ENCODE measurements around the gene PCDHGB6. TPM values are rescaled to one million over a fixed set of nuclear protein-coding genes. Genes with fewer than 3 reads are reported as not detected.
"Not testable (repeated sequence)": the region's sequence is repeated elsewhere in the genome, so short reads cannot be mapped to it uniquely, and the experiment has no call there.

PCDHGB6 gene
- total RNA-seq, 2 donors from 2014 or later, result 9.5 to 17.2 TPM

DNA sequence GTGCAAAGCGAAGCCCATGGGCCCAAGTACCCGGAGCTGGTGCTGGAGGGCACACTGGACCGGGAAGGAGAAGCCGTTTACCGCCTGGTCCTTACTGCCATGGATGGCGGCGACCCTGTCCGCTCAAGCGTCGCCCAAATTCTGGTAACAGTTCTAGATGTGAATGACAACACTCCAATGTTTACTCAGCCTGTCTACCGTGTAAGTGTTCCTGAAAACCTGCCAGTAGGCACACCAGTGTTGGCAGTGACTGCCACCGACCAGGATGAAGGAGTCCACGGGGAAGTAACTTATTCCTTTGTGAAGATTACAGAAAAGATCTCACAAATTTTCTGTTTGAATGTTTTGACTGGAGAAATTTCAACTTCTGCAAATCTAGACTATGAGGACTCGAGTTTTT, 33.2 kb upstream of the PCDHGB6 start:
- H3K36me3 ChIP-seq, result no peaks in the 10 kb centered on the region
- no peak for DNase-seq (ENCODE audit: low spot score)
- no peak overlapping the region for H3K27ac ChIP-seq
- TF ChIP-seq, protein P1, sequence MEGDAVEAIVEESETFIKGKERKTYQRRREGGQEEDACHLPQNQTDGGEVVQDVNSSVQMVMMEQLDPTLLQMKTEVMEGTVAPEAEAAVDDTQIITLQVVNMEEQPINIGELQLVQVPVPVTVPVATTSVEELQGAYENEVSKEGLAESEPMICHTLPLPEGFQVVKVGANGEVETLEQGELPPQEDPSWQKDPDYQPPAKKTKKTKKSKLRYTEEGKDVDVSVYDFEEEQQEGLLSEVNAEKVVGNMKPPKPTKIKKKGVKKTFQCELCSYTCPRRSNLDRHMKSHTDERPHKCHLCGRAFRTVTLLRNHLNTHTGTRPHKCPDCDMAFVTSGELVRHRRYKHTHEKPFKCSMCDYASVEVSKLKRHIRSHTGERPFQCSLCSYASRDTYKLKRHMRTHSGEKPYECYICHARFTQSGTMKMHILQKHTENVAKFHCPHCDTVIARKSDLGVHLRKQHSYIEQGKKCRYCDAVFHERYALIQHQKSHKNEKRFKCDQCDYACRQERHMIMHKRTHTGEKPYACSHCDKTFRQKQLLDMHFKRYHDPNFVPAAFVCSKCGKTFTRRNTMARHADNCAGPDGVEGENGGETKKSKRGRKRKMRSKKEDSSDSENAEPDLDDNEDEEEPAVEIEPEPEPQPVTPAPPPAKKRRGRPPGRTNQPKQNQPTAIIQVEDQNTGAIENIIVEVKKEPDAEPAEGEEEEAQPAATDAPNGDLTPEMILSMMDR (IDR thresholded peaks at IDR 0.05), result no peak
- peaks cover 93% of the 10 kb centered on the region for H3K9me3 ChIP-seq
- no peak overlapping the region for H3K4me3 ChIP-seq
- no peak for ATAC-seq (ENCODE audit: insufficient number of reproducible peaks, low FRiP score, low read depth)
- no peaks in the 10 kb centered on the region for H3K27me3 ChIP-seq (replicated peaks; ENCODE audit: insufficient read depth)
- H3K4me1 ChIP-seq (ENCODE audit: control insufficient read depth in 1 of 2, low read depth in 2 of 2), result no peaks in the 10 kb centered on the region

DNA sequence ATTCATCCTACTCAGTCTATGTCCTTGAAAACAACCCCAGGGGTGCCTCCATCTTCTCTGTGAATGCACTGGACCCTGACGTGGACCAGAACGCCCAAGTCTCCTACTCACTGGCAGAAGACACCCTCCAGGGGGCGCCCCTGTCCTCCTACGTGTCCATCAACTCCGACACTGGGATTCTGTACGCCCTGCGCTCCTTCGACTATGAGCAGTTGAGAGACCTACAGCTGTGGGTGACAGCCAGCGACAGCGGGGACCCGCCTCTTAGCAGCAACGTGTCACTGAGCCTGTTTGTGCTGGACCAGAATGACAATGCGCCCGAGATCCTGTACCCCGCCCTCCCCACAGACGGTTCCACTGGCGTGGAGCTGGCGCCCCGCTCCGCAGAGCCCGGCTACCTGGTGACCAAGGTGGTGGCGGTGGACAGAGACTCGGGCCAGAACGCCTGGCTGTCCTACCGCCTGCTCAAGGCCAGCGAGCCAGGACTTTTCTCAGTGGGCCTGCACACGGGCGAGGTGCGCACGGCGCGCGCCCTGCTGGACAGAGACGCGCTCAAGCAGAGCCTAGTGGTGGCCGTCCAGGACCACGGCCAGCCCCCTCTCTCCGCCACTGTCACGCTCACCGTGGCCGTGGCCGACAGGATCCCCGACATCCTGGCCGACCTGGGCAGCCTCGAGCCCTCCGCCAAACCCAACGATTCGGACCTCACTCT, 32.2 kb upstream of the PCDHGB6 start:
- H3K4me1 ChIP-seq (ENCODE audit: control insufficient read depth in 1 of 2, low read depth in 2 of 2); H3K27ac ChIP-seq; DNase-seq (ENCODE audit: low spot score); H3K36me3 ChIP-seq; H3K27me3 ChIP-seq (replicated peaks; ENCODE audit: insufficient read depth); H3K4me3 ChIP-seq; ATAC-seq (ENCODE audit: insufficient number of reproducible peaks, low FRiP score, low read depth): not testable (repeated sequence)
- H3K9me3 ChIP-seq, result peaks cover 90% of the 10 kb centered on the region

DNA sequence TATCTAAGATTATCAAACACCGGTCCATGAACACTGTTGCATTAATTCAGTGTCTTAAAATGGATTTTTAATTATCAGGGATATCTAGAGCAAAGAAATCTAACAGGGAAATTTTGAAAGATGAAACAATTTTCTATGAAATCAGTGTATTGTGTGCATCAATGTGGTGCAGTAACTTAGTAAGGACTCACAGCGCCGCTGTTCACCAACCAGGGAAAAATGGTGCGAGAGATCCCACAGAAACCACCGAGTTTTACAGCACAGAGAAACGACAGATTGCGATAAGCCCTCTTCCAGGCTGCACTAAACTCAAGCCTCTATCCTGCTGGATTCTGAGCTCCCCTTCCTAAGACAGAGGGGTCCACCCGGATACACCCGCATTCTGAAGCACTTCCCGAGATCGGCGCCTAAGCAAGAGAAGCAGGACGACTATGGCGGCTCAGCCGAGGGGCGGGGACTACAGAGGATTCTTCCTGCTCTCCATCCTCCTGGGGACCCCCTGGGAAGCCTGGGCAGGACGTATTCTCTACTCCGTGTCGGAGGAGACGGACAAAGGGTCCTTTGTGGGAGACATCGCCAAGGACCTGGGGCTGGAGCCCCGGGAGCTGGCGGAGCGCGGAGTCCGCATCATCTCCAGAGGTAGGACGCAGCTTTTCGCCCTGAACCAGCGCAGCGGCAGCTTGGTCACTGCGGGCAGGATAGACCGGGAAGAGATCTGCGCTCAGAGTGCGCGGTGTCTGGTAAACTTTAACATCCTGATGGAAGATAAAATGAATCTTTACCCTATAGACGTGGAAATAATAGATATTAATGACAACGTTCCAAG, 25.1 kb upstream of the PCDHGB6 start, which contains the start of gene PCDHGA7:
Gene PCDHGA7, plus strand, starts transcription at position 274 of the 826 bp plus-strand sequence. Its CDS starts 158 bp downstream, at position 432.
- TF ChIP-seq, protein P1 (IDR thresholded peaks at IDR 0.05), result no peak
- no peaks in the 10 kb centered on the region for H3K27me3 ChIP-seq (replicated peaks; ENCODE audit: insufficient read depth)
- no peak for DNase-seq (ENCODE audit: low spot score)
- H3K9me3 ChIP-seq, result peaks cover 95% of the 10 kb centered on the region
- no peaks in the 10 kb centered on the region for H3K4me1 ChIP-seq (ENCODE audit: control insufficient read depth in 1 of 2, low read depth in 2 of 2)
- H3K27ac ChIP-seq, result no peak within 1 kb of the TSS
- no peaks in the 10 kb centered on the region for H3K36me3 ChIP-seq
- peak within 1 kb of the TSS; percentile 19 for H3K4me3 ChIP-seq
- no peak for ATAC-seq (ENCODE audit: insufficient number of reproducible peaks, low FRiP score, low read depth)

DNA sequence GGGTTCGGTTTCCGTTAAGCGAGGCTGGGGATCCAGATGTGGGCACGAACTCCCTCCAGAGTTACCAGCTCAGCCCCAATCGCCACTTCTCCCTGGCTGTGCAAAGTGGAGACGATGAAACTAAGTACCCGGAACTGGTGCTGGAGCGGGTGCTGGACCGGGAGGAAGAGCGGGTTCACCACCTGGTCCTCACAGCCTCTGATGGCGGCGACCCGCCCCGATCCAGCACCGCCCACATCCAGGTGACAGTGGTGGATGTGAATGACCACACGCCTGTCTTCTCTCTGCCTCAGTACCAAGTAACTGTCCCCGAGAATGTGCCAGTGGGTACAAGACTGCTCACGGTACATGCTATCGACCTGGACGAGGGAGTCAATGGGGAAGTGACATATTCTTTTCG, 24.5 kb upstream of the PCDHGB6 start:
- H3K27me3 ChIP-seq (replicated peaks; ENCODE audit: insufficient read depth), result no peaks in the 10 kb centered on the region
- H3K4me1 ChIP-seq (ENCODE audit: control insufficient read depth in 1 of 2, low read depth in 2 of 2), result no peaks in the 10 kb centered on the region
- no peak overlapping the region for H3K27ac ChIP-seq
- no peak for DNase-seq (ENCODE audit: low spot score)
- no peaks in the 10 kb centered on the region for H3K36me3 ChIP-seq
- peak overlapping the region; percentile 19 for H3K4me3 ChIP-seq
- H3K9me3 ChIP-seq, result peaks cover 90% of the 10 kb centered on the region
- TF ChIP-seq, protein P1 (IDR thresholded peaks at IDR 0.05), result no peak
- ATAC-seq (ENCODE audit: insufficient number of reproducible peaks, low FRiP score, low read depth), result no peak

DNA sequence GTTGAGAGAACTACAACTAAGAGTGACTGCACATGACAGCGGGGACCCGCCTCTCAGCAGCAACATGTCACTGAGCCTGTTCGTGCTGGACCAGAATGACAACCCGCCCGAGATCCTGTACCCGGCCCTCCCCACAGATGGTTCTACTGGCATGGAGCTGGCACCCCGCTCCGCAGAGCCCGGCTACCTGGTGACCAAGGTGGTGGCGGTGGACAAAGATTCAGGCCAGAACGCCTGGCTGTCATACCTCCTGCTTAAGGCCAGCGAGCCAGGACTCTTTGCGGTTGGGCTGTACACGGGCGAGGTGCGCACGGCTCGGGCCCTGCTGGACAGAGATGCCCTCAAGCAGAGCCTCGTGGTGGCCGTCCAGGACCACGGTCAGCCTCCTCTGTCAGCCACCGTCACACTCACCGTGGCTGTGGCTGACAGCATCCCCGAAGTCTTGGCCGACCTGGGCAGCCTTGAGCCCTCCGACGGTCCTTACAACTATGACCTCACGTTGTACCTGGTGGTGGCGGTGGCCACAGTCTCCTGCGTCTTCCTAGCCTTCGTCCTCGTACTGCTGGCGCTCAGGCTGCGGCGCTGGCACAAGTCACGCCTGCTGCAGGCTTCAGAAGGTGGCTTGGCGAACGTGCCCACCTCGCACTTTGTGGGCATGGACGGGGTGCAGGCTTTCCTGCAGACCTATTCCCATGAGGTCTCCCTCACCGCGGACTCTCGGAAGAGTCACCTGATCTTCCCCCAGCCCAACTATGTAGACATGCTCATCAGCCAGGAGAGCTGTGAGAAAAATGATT, 23.2 kb upstream of the PCDHGB6 start:
- Histone ChIP-seq H3K4me1 (ENCODE audit: control insufficient read depth in 1 of 2, low read depth in 2 of 2) (no peaks in the 10 kb centered on the region), H3K4me3 (peak overlapping the region; percentile 8), H3K27me3 (replicated peaks; ENCODE audit: insufficient read depth) (no peaks in the 10 kb centered on the region), H3K36me3 (no peaks in the 10 kb centered on the region), H3K27ac (no peak overlapping the region), H3K9me3 (peaks cover 93% of the 10 kb centered on the region)
- ATAC-seq (ENCODE audit: insufficient number of reproducible peaks, low FRiP score, low read depth) (no peak), DNase-seq (ENCODE audit: low spot score) (no peak)
- TF ChIP-seq, protein P1 (IDR thresholded peaks at IDR 0.05), result no peak

DNA sequence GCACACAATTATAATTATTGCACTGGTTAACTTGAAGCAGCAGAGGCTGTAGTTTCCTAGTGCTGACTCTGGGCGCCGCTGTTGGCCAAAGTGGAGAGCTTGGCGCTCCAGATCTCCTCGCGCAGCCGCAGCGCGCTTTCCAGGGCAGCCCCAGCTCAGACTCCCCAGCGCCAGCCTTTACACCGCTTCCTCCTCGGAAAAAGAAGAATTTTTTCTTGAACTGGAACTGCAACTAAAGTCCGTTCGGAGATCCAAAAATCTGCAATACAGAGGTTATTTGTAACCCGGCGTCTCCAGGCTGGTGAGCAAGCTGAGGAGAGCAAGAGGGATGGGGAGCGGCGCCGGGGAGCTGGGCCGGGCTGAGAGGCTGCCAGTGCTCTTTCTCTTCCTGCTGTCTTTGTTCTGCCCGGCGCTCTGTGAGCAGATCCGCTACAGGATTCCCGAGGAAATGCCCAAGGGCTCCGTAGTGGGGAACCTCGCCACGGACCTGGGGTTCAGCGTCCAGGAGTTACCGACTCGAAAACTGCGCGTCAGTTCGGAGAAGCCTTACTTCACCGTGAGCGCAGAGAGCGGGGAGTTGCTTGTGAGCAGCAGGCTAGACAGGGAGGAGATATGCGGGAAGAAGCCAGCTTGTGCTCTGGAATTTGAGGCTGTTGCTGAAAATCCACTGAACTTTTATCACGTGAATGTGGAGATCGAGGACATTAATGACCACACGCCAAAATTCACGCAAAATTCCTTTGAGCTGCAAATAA, 20.1 kb upstream of the PCDHGB6 start, which contains the start of gene PCDHGB4:
Gene PCDHGB4, plus strand, starts transcription at position 142 of the 755 bp plus-strand sequence. Its CDS starts 187 bp downstream, at position 329.
- H3K27ac ChIP-seq; ATAC-seq (ENCODE audit: insufficient number of reproducible peaks, low FRiP score, low read depth); H3K36me3 ChIP-seq; H3K4me1 ChIP-seq (ENCODE audit: control insufficient read depth in 1 of 2, low read depth in 2 of 2); H3K27me3 ChIP-seq (replicated peaks; ENCODE audit: insufficient read depth); DNase-seq (ENCODE audit: low spot score): not testable (repeated sequence)
- peak within 1 kb of the TSS; percentile 37 for H3K4me3 ChIP-seq
- H3K9me3 ChIP-seq, result peaks cover 95% of the 10 kb centered on the region
